Cardiac fibroblast (primary cell): ENCODE data around the gene NUP62.

Experiments used
- DNase-seq, 2 donors: peaks; one replicate each; pipeline versions ENCODE4 v3.0.0 to v3.0.0-alpha.2; 2010; ENCODE audit warnings: low read depth in 2 of 2
- H3K4me3 ChIP-seq, 2 donors: replicated peaks in 1 of 2; 1 replicate in 1 of 2; 2 replicates in 1 of 2; pipeline ENCODE4 v1.5.1; 2011; ENCODE audit warnings: low read depth in 2 of 2, low read length in 2 of 2, mild to moderate bottlenecking in 2 of 2, moderate library complexity in 1 of 2
- CTCF ChIP-seq: IDR thresholded peaks from one replicate; pipeline ENCODE4 v1.5.1; 2011; ENCODE audit warnings: low read depth, mild to moderate bottlenecking, low read length, inconsistent platforms

The NUP62 gene

GRCh38 chr19:49871349-49871985, 57.8 kb downstream of the NUP62 start:
- H3K4me3 ChIP-seq: no peak overlapping the region
- DNase-seq: no peak
- TF ChIP-seq CTCF: no peak

- no peak for TF ChIP-seq CTCF
- H3K4me3 ChIP-seq: peak overlapping the region; percentile 43 to 50
- no peak for DNase-seq
Measured at GRCh38 chr19:49870309-49870901, 58.9 kb downstream of the NUP62 start.

- peak overlapping the region; percentile 43 to 50 for H3K4me3 ChIP-seq
- DNase-seq: peak; percentile 100
- TF ChIP-seq CTCF: no peak
Measured at GRCh38 chr19:49869484-49870308, 59.6 kb downstream of the NUP62 start.

GRCh38 chr19:49869009-49869483, 60.3 kb downstream of the NUP62 start:
- no peak for DNase-seq
- TF ChIP-seq CTCF: no peak
- H3K4me3 ChIP-seq: peak overlapping the region; percentile 23 to 46

- DNase-seq: peak; percentile 88 to 97
- no peak for TF ChIP-seq CTCF
- H3K4me3 ChIP-seq: peak within 1 kb of the TSS; percentile 80 to 81
Measured at GRCh38 chr19:49866933-49867782, 62.1 kb downstream of the NUP62 start, which contains the start of gene PNKP. Gene PNKP (minus strand): TSS chr19:49867576. CDS start chr19:49867204, 372 bp downstream.

- no peak for TF ChIP-seq CTCF
- no peak overlapping the region for H3K4me3 ChIP-seq
- no peak for DNase-seq
Measured at GRCh38 chr19:49864890-49865289, 64.4 kb downstream of the NUP62 start.
